HG03565 (cell line): Measurements from ENCODE around the gene CLMP.

Experiments used
- ATAC-seq: cut with Tn5 transposase; IDR thresholded peaks from one replicate; pipeline ENCODE4 v1.9.1; 2021; ENCODE audit warnings: mild to moderate bottlenecking, moderate library complexity; ENCODE audit not compliant: unreplicated experiment

Gene CLMP, protein sequence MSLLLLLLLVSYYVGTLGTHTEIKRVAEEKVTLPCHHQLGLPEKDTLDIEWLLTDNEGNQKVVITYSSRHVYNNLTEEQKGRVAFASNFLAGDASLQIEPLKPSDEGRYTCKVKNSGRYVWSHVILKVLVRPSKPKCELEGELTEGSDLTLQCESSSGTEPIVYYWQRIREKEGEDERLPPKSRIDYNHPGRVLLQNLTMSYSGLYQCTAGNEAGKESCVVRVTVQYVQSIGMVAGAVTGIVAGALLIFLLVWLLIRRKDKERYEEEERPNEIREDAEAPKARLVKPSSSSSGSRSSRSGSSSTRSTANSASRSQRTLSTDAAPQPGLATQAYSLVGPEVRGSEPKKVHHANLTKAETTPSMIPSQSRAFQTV

DNA sequence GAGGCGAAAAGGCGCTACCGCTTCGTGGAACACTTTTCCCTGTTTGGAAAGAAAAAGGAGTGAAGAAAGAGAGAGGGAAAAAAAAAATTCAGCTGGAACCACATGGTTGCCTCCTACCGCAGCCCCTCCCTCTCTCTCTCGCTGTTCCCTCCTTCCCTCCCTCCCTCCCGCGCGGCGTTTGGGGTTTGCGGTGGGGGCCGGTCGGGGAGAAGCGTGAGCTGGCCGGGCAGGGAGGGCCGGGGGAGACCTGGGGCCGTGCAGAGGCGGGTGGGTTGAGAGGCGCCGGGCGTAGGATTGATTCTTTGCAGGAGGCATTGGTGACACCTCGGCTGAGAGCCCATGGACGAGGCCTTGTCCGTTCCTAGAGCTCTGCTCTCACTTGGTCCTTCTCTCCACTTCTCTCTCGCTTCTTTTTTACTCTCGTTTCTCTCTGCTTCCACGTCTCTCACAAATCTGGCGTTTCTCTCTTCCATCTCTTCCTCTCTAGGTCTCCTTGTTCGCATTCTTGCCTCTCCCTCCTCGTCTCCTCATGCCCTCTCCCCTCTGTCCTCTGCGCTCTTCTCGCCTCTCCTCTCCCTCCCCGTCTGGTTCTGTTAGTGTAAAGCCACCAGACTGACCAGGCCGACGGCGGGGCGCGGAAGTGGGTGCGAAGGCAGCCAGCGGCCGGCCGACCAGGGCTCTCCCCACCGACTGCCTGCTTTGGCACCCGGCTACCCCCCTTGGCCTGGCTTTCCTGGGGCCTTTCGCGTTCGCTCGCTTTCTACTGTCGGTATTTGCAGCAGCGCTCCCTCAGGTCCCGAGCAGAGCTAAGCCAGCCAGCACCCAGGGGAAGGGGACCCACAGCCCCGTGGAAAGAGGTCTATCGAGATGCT lies at the start of gene CLMP:
Gene CLMP (minus strand): TSS at position 61 of the 872 bp plus-strand sequence. CDS start 308 bp downstream, outside the sequence.
- ATAC-seq: no peak

DNA sequence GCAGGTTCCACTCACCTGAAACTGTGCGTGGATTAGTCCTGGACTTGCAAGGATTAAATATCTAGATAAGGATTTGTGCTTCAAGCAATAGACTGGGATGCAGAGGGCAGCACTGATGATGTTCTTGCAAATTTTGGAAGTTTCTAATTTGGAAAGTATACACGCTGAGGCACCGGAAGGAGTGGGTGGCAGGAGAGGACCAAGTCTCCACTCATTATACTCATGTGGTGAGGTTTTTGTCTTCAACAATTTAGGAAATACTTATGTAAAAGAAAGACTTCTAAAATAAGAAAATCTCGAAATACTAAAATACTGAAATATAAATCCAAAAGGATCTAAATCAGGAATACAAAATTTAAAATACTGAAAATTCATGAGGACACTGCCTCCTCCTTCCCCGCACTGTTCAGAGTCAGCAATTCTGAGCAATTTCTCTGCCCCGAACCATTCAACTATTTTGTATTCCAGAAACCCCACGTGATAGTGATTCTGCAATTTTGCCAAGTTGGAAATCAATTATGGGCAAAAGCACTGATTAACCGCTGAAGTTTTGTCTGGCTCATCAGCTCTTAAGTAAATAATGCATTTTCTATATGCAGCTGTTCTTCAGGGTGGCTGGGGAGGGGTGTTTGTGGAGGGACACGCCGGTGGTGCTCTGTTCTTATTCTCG lies 47.0 kb upstream of the CLMP start:
- ATAC-seq: no peak

DNA sequence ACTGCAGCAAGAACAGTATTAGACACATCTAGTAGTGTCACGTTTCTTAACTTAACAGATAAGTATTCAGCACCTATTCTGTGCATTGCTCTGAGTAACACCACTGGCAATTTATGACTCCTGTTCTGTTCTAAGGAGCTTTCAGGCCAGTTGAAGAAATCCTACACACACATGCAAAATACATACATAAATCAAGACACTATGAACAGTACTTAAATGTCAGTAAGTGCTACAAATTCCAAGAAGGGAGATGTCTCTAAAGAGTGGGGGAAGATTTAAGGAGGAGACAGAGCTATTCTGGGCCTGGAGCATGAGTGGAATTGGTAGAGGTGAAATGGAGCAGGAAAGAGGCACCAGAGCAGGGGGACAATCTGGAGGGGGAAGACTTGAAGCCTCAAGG lies 46.2 kb upstream of the CLMP start:
- no peak for ATAC-seq

DNA sequence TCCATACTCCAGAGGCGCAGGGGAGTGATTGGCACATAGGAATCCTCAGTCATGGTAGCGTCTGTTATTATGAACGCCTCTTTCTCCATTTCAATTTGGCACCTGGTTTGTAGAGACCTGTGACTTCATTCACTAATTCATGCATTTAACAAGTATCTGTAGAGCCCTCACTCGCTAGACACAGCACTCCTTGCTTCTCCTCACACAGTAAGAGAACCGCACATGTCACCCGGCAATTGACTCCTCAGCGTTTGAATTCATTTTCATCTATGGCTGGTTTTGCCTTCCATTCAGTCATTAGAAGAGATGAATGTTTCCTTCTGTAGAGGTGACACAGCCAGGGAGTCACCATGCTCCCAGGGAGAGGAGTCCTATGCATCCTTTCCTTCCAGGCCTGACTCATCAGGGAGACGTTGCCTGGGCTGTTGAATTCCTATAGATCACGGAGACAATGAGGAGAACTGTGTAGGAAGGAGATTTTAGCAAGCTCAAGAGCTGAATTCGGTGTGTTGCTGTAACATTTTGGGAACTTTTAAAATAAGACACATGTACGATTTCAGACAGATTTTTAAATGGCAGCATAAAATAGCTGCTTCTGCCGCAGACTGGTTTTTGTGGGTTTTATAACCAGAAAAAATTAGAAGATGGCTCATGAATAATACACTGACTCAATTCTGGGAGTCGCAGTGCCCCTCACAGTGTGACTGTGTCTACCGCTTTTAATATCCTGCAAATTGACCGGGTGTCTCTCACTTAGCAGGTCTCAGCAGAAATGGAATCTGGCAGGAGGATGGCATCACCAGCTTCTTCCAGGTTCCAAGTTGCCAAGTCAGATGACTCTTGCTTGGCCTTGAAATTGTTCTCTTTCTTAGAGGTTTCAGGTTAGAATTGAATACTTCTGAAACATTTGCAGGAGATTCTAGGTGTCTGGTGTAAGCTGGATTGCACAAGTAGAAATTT lies 44.4 kb upstream of the CLMP start:
- ATAC-seq: no peak

DNA sequence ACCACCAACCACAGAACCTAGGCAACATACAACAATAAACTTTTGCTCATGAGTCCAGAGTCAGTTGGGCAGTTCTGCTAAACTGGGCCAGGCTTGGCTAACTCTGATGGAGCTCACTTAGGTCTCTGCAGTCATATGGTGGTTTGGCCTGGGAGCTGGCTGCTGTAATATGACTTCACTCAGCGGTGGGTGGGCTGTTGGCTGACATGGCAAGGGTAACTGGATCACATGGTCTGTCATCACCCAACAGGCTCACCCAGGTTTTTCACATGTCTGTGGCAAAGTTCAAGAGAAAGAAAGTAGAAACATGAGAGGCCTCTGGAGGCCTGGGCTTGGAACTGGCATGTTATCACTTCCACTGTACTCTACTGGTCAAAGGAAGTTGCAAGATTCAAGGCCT lies 43.2 kb upstream of the CLMP start:
- ATAC-seq: no peak

DNA sequence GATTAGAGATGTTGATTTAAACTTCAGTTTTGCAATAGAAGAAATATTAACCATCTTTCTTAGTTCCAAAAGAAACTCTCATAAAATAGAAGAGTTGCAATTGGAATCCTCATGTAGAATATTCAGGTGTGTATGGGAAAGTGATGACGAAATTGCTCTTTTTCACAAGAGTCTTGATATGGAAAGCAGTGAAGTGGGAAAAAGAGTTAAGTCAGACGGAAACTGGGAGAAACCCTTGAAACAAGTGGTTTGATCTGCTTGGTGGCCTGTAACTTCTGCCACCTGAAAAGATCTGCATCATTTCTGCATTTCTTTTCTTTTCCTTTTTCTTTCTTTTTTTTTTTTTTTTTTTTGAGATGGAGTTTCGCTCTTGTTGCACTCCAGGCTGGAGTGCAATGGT lies 41.8 kb upstream of the CLMP start:
- ATAC-seq: no peak

DNA sequence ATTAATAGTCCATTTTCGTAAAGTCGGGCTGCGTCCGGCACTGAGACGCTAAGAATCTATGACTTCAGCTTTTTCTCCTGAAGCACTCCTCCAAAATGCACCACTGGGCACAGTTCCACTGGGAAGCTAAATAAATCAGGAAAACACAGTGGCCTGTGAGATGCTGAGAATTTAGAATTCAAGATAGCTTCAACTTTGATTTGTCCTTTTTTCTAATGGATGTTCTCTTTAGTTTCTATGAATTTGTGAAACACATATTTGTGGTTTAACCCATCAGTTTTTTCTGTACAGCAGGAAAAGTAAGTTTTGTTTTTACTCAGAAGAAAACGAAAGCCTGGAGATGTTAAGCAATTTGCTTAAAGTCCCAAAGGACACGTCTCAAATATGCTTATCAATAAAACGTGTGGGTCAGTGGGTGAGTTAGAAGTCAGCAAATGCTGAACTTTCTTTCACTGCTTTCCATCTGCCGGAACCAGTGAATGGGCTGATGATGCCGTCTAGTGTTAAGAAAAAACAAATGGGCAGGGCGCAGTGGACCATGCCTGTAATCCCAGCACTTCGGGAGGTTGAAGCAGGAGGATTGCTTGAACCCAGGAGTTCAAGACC lies 40.7 kb upstream of the CLMP start:
- no peak for ATAC-seq

DNA sequence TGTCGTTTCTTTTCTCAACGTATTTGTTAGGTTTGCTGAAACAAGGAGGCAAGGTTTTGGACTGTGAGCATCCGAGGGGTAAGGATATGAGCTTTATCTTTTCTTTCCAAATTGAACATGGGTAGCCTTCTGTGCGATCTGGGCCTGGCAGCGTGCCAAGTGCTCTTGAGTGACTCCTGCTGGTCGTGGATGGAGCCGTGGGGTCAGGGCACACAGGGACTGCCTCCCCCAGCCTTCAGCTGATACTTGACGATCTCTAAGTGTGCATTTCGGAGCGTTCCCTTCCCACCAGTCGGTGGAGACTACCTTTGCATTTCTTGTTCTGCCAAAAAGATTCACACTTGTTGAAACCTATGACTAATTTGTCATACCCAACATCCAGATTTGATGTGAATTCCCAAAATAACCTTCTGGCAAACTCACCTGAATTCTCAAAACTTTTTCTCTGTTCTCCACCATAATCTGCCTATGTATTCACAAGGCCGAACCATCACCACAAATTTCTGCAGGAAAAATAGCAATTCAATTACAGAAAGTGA lies 40.1 kb upstream of the CLMP start:
- ATAC-seq: no peak

DNA sequence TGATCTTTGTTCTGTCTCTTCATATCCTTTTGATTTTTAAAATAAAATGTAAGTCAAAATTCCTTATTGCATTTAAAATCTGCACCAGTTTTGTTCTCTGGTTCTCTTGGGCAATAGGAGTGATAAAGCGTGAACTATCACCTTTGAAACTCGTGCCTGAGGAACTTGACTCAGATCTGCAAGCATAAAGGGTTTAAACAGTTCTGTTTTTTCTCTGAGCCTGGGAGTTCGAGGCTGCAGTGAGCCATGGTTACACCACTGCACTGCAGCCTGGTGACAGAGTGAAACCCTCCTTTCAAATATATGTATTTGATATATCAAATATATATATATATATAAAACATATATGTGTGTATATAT lies 38.9 kb upstream of the CLMP start:
- no peak for ATAC-seq

DNA sequence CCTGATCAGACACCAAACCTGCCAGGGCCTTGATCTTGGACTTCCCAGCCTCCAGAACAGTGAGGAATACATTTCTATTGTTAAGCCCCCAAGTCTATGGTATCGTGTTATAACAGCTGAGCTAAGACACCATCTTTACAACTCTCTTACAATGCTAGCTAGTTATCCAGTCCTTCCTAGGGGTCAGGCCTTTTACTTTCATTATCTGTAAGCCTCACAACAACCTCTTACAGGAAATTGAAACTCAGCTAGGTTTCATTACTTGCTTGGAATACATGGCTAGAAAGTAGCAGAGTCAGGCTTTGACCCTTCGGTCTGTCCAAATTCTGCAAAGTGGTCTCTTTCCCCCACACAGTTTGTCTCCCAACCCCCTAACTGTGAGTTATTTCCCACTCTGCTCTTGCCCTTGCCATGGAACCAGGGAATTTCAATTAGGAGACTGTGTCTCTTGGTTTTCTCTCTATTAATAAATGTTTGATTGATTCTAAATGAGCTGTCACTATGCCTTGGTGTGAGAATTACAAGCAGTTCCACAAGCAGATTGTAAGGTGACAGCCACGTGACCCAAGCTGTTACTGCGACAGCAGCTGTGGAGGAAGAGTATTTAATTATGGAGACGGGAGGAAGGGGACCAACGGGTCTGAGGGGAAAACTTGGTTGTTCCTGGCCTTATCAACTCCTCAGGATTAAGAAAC lies 38.4 kb upstream of the CLMP start:
- ATAC-seq: peak; percentile 95

DNA sequence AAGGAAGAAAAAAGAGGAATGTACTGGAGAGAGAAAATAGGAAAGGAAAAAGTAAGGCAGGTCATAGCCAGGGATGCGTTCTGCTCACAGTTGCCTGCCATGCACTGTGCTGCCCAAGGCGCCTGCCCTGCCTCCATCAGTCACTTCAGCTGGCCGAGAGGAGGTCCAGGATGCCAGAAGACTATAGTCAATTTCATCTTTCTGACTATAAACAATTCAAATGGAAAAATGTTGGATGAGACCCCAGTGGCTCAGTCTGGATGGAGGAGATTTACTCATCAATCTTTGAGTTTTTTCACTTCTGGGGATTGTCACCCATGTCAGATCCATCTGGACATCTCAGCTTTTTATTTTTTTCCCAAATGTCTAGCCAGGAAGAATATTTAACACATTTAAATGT lies 36.7 kb upstream of the CLMP start:
- ATAC-seq: no peak

DNA sequence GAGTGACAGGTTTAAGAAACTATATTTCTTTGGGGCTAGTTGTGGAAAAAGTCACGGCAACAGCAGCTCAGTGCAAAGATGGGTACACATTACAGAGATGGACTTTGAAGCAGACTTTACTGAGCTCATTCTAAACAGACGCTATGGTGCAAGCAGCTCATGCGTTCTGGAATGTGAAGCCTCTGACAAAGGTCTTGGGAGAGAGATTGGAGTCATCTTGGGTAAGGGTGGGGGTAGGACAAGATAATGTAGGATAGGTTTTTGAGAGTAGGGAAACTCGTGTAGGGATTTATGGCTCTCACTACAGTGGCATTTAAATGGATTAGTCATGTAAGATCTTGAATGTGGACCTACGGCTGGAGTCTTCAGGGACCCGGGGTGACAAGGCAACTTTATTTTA lies 36.2 kb upstream of the CLMP start:
- no peak for ATAC-seq

DNA sequence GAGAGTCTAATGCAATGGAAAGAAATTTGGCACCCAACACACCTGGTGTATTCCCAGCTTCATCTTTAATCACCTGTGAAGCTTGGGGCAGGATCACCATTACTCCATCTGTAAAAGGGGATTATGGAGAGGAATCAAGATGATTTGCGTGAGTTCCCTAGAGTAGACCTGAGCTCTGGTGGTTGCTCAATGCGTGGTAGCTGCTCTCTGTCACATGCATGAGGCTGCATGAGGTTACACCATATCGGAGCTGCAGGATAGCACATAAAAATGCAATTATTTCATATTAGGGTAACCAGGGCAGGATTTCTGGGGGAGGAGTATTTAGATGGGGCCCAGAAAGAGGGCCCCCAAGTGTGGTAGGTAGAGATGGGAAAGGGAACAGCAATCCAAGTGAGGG lies 35.3 kb upstream of the CLMP start:
- ATAC-seq: no peak

DNA sequence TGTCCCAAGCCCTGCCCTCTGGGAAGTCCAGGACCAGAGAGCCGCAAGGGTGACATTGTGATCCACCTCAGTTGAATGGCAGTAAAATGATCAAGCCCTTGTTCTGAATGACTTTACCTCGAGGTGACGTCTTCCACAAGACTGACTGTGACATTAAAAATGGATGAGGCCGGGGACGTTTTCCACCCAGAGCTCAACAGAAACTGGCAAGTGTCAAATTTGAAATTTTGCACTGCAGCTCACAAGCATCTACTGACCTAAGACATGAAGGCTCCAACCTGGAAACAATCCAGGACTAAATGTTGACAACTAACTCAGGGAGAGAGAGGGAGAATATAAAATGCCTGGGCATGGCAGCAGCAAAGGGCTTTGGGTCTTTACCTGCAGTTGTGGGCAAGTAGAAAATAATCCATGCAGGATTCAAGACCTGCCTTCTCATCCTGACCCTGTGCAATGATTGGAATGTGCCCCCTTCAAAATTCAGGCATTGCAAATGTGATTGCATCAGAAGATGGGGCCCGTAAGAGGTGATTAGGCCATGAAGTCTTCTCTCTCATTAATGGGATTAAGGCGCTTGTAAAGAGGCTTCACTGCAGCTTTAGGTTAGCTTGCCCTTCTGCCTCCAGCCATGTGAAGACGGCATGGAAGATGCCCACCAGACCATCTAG lies 33.6 kb upstream of the CLMP start:
- ATAC-seq: no peak

DNA sequence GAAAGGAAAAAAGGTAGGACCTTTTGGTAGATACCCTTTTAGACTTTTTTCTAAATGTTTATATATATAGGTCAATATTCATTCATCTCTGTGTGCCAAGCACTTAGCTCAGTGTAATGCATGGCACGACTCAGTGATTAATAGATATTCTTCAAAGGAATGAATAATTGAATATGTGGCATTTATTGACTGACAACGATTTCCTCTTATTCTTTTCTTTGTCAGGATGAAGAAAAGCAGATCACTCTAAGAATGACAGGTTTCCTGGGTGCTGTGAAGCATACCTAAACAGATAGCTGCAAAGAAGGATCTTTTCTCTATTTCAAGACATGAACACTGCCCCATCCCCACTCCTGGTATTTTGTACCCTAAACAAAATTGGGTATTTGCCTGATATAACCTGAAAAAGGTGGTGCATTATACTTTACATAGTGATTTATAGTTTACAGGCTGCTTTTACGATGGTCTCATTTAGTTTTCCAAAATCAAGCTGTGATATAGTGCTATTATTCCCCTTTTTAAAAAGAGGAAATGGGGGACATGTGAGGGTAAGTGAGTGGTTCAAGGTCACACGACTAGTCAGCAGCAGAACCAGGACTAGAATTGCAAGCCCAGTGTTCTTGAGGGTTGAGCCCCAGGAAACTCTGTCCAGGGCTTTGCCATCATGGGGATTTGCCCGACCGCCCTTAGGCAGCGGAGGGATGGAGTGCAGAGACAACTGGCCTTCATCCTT lies 32.9 kb upstream of the CLMP start:
- ATAC-seq: no peak

DNA sequence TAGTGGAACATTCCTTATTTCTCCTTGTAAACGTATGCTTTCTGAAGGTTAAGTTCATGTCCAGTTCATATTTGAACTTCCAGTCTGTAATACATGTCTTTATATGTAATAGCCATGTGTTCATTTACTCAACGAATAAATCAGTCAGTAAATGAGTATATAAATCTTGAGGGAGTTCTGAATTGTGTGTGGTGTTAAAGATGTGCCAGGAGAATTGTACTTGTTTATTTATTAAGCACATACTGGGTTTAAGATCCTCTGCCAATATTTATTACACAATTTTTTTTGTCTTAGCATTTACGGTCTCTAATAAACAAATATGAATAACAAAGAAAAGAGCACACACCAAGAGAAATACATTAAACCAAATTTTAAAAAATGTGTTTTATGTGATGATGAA lies 26.5 kb upstream of the CLMP start:
- no peak for ATAC-seq

DNA sequence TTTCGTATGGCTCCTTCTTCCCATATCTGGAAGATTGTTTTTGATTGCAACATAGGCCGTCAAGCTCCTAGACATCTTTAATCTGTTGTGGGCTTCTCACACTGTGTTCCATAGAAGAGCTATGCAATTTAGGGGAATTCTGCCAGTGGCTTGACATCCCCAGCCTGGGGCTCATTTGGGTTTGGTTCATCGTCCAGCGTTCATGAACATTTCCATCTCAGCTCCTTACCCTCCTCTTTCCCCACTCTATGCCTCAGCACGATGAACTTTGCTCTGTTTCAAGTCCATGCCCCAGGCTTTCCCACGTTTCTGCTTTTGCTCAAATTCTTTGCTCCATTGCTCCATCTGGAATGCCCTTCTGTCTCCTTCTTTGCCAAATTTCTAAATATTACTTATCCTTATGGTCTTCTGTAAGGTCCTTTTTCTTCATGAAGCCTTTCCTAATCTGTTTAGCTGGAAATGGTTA lies 26.1 kb upstream of the CLMP start:
- no peak for ATAC-seq
